ENCODE results near the gene RPL32. TPM values are rescaled to one million over a fixed set of nuclear protein-coding genes. Genes with fewer than 3 reads are reported as not detected.

Gene RPL32
- total RNA-seq, 1 experiment from 2014 or later, result 1,853 TPM

GRCh38 chr3:12884790-12885582 is 43.6 kb upstream of the RPL32 start:
- H3K9me2 ChIP-seq (ENCODE audit: insufficient read depth), result no peaks in the 10 kb centered on the region
- H3K4me2 ChIP-seq (ENCODE audit: low read length), result no peak overlapping the region
- H3K9ac ChIP-seq (ENCODE audit: low read length), result no peak overlapping the region
- peaks cover 21% of the 10 kb centered on the region for H3K27me3 ChIP-seq (ENCODE audit: insufficient read depth, low read length)
- ATAC-seq (no peak), DNase-seq (ENCODE audit: low read depth, low spot score) (no peak)
- no peaks in the 10 kb centered on the region for H3K36me3 ChIP-seq (ENCODE audit: control insufficient read depth in 1 of 2, insufficient read depth in 2 of 2, low read length in 2 of 2)
- no peak overlapping the region for H2AFZ ChIP-seq (ENCODE audit: low read depth, low read length, poor library complexity, severe bottlenecking)
- no peaks in the 10 kb centered on the region for H3K79me2 ChIP-seq (ENCODE audit: insufficient read depth, low read length)
- TF ChIP-seq RAD21 (IDR thresholded peaks at IDR 0.05; ENCODE audit: low read depth) (no peak), SRF (IDR thresholded peaks at IDR 0.05; ENCODE audit: low read depth) (no peak), CEBPB (IDR thresholded peaks at IDR 0.05; ENCODE audit: low read depth) (no peak), SP1 (IDR thresholded peaks at IDR 0.05; ENCODE audit: low read depth) (no peak), ELF1 (IDR thresholded peaks at IDR 0.05; ENCODE audit: borderline replicate concordance, low read depth) (no peak), YY1 (IDR thresholded peaks at IDR 0.05; ENCODE audit: extremely low read depth, insufficient replicate concordance, low read depth, low read length) (no peak), EGR1 (IDR thresholded peaks at IDR 0.05; ENCODE audit: low read depth) (no peak), ZFX (IDR thresholded peaks at IDR 0.05) (no peak), JUND (IDR thresholded peaks at IDR 0.05) (no peak), TCF7L2 (IDR thresholded peaks at IDR 0.05; ENCODE audit: borderline replicate concordance, extremely low read depth, insufficient read depth, insufficient read length) (no peak), REST (IDR thresholded peaks at IDR 0.05; ENCODE audit: low read depth) (no peak), SIN3A (IDR thresholded peaks at IDR 0.05; ENCODE audit: low read depth) (no peak), CTCF (IDR thresholded peaks at IDR 0.05 in 2 of 3, conservative IDR thresholded peaks at IDR 0.05 in 1 of 3; ENCODE audit: borderline replicate concordance in 1 of 3, insufficient read depth in 1 of 3, low read depth in 2 of 3, low read length in 2 of 3) (no peak), POLR2A (IDR thresholded peaks at IDR 0.05; ENCODE audit: borderline replicate concordance, extremely low read depth, insufficient read depth, insufficient read length) (no peak), ZNF274 (IDR thresholded peaks at IDR 0.05; ENCODE audit: low read depth, low read length) (no peak)
- no peak overlapping the region for H3K4me3 ChIP-seq (replicated peaks in 1 of 2; ENCODE audit: low read depth in 1 of 2, low read length in 2 of 2)
- ChIA-PET POLR2A (no interaction called here), RAD21 (ENCODE audit: low non-redundant PET in 1 of 2, low total read pairs in 2 of 2, uncharacterized antibody in 2 of 2, unreplicated experiment in 2 of 2) (no interaction called here), CTCF (interaction anchor here (2.4 kb wide), 1 partner anchor 17 kb away, joined by 8 read pairs; no protein-coding TSS in a partner anchor)
- H3K27ac ChIP-seq (ENCODE audit: low read depth, low read length), result no peak overlapping the region
- BruUV-seq (replicated peaks), result no TSS peak
- H4K20me1 ChIP-seq (ENCODE audit: insufficient read depth), result no peaks in the 10 kb centered on the region
- intact Hi-C loops (cut with micrococcal nuclease), result no loop called here
- H3K9me3 ChIP-seq (ENCODE audit: control insufficient read depth in 1 of 2, insufficient read depth in 1 of 2, low read depth in 1 of 2, low read length in 2 of 2), result no peaks in the 10 kb centered on the region
- no peaks in the 10 kb centered on the region for H3K4me1 ChIP-seq (ENCODE audit: control insufficient read depth in 1 of 2, insufficient read depth in 2 of 2, low read length in 2 of 2)
